Prostate gland (tissue), 2 donors: ENCODE data around the gene PKNOX1. TPM values are rescaled to one million over a fixed set of nuclear protein-coding genes. Genes with fewer than 3 reads are reported as not detected.

Experiments
- DNase-seq: peaks from one replicate; pipeline ENCODE4 v3.0.0-alpha.2; 2019; ENCODE audit warnings: low spot score
- H3K27ac ChIP-seq, 2 donors: fragments of 200-600 bp; sonication (generic); 2 replicates each; pipeline ENCODE4 v1.5.1; 2017 to 2019
- H3K27me3 ChIP-seq: fragments of 200-600 bp; sonication (generic); replicated peaks from 2 replicates; pipeline ENCODE4 v1.5.1; 2019; ENCODE audit not compliant: insufficient read depth
- H3K36me3 ChIP-seq, 2 donors: fragments of 200-600 bp; sonication (generic); 1 replicate in 1 of 2; 2 replicates in 1 of 2; pipeline versions ENCODE4 v1.5.1 to v1.8.1; 2017 to 2019
- H3K4me1 ChIP-seq: fragments of 200-600 bp; sonication (generic); replicated peaks from 2 replicates; pipeline ENCODE4 v1.5.1; 2019
- H3K4me3 ChIP-seq, 2 donors: fragments of 200-600 bp; sonication (generic); 2 replicates each; pipeline ENCODE4 v1.5.1; 2017 to 2019
- H3K9me3 ChIP-seq: fragments of 200-600 bp; sonication (generic); 2 replicates; pipeline ENCODE4 v1.5.1; 2017
- POLR2A ChIP-seq: fragments of 450-650 bp; IDR thresholded peaks from one replicate; pipeline ENCODE4 v1.6.1; 2016; ENCODE audit warnings: antibody characterized with exemption, mild to moderate bottlenecking
- POLR2AphosphoS5 ChIP-seq: sonication (generic); formaldehyde crosslinking; IDR thresholded peaks from one replicate; pipeline ENCODE4 v1.6.1; 2017; ENCODE audit warnings: antibody characterized with exemption
- WGBS: methylation state at CpG from one replicate; pipeline ENCODE4 v1.1.5; 2018; 5-methylcytosine and 5-hydroxymethylcytosine counted together
- intact Hi-C: fragments of 100-400 bp; cut with DNase I; formaldehyde crosslinking; loops from one replicate; pipeline ENCODE4 v1.14.2; 2022
- total RNA-seq, 2 donors: library from RNA; depleted of rRNA; stranded (reverse); fragments of >200 nt; gene quantifications; one replicate each; pipeline ENCODE4 v1.1.0, GENCODE V29; 2016
- TF ChIP-seq, protein P1 (sequence below), 4 experiments: fragments of 200-600 bp in 2 of 4; fragments of 450-650 bp in 2 of 4; sonication (generic) in 2 of 4; IDR thresholded peaks; 1 replicate in 3 of 4; 2 replicates in 1 of 4; pipeline ENCODE4 v1.5.1; 2016 to 2019; ENCODE audit warnings: antibody characterized with exemption in 4 of 4, mild to moderate bottlenecking in 2 of 4, moderate library complexity in 2 of 4

The PKNOX1 gene
- total RNA-seq, 2 donors from 2014 or later, result 38.0 to 42.4 TPM

DNA sequence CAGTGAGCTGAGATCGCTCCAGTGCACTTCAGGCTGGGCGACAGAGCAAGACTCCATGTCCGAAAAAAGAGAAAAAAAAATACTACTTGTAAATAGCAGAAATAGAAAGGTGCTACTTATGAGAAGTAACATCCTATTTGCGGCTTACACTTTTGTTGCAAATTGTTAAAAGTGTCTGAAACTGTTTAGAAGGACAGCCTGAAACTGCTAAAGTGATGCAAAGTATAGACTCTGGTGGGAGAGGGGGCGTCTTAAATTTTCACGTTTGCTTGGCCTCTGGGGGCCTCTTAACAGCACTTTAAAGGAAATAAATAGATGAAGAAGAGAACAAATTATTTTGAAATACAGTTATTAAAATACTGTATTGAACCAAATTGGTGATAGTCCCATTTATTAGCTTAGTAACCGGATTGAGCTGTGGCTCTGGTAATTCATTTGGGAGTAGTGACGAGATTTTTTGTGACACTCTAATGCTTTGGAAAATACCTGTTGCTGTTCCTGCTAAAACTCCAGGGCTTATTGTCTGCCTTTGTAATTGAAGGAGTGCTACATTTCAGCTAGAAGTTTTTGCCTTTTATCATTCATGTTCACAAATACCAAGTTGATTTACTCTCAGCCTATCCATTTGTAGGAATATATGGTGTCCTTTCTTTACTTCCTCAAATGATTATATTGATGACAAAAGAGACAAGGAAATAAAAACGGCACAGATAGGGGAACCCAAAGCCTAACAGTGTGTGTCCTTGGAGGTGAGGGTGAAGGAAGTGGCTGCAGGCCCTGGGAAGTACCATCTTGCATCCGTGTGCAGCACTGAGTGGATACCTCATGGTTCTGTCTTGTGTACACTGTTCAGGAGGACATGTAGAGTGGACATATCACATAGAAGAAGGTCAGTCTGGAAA lies 6.2 kb downstream of the PKNOX1 start:
- WGBS, result 76% methylated on average over 10 of the region's 10 CpGs

DNA sequence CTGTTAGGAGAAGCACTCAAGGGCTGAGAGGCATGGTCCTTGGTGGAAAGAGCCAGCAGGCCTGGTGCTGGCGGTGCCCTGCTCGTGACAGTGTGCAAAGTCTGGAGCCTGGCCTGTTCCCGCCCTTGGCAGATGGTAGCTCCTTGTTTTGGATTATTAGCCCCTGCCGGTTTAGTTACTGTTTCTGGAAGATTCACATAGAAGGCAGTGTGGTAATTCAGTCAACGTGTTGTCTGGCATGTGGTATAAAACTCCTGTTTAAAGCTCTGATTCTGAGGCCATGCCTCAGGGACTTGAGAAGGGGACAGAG lies 6.8 kb downstream of the PKNOX1 start:
- intact Hi-C loops, result no loop called here
- 69% methylated on average over 5 of the region's 5 CpGs for WGBS
- no peak for TF ChIP-seq POLR2AphosphoS5
- TF ChIP-seq POLR2A, result no peak
- TF ChIP-seq, protein P1, sequence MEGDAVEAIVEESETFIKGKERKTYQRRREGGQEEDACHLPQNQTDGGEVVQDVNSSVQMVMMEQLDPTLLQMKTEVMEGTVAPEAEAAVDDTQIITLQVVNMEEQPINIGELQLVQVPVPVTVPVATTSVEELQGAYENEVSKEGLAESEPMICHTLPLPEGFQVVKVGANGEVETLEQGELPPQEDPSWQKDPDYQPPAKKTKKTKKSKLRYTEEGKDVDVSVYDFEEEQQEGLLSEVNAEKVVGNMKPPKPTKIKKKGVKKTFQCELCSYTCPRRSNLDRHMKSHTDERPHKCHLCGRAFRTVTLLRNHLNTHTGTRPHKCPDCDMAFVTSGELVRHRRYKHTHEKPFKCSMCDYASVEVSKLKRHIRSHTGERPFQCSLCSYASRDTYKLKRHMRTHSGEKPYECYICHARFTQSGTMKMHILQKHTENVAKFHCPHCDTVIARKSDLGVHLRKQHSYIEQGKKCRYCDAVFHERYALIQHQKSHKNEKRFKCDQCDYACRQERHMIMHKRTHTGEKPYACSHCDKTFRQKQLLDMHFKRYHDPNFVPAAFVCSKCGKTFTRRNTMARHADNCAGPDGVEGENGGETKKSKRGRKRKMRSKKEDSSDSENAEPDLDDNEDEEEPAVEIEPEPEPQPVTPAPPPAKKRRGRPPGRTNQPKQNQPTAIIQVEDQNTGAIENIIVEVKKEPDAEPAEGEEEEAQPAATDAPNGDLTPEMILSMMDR (IDR thresholded peaks at IDR 0.05), result no peak

More for the DNA sequence above, 6.2 kb downstream of the PKNOX1 start:
- H3K27ac ChIP-seq, result no peak overlapping the region
- H3K36me3 ChIP-seq, result no peaks in the 10 kb centered on the region
- no peak for TF ChIP-seq POLR2A
- TF ChIP-seq POLR2AphosphoS5, result no peak
- TF ChIP-seq, protein P1 (IDR thresholded peaks at IDR 0.05), result no peak
- H3K9me3 ChIP-seq, result no peaks in the 10 kb centered on the region
- no peak overlapping the region for H3K4me3 ChIP-seq
- no peaks in the 10 kb centered on the region for H3K27me3 ChIP-seq
- DNase-seq, result no peak
- intact Hi-C loops, result no loop called here
- H3K4me1 ChIP-seq, result no peaks in the 10 kb centered on the region

GRCh38 chr21:42981862-42982261 lies 7.5 kb downstream of the PKNOX1 start:
- 96% methylated on average over 4 of the region's 4 CpGs for WGBS
- Histone ChIP-seq H3K4me3 (no peak overlapping the region), H3K9me3 (no peaks in the 10 kb centered on the region), H3K36me3 (no peaks in the 10 kb centered on the region), H3K27ac (no peak overlapping the region), H3K27me3 (no peaks in the 10 kb centered on the region), H3K4me1 (no peaks in the 10 kb centered on the region)
- TF ChIP-seq, protein P1 (IDR thresholded peaks at IDR 0.05), result no peak
- TF ChIP-seq POLR2AphosphoS5, result no peak
- TF ChIP-seq POLR2A, result no peak
- no peak for DNase-seq
- intact Hi-C loops, result no loop called here

More for the DNA sequence above, 6.8 kb downstream of the PKNOX1 start:
- H3K9me3 ChIP-seq, result no peaks in the 10 kb centered on the region
- no peak overlapping the region for H3K4me3 ChIP-seq
- no peaks in the 10 kb centered on the region for H3K4me1 ChIP-seq
- H3K27me3 ChIP-seq, result no peaks in the 10 kb centered on the region
- H3K27ac ChIP-seq, result no peak overlapping the region
- no peak for DNase-seq
- H3K36me3 ChIP-seq, result no peaks in the 10 kb centered on the region

DNA sequence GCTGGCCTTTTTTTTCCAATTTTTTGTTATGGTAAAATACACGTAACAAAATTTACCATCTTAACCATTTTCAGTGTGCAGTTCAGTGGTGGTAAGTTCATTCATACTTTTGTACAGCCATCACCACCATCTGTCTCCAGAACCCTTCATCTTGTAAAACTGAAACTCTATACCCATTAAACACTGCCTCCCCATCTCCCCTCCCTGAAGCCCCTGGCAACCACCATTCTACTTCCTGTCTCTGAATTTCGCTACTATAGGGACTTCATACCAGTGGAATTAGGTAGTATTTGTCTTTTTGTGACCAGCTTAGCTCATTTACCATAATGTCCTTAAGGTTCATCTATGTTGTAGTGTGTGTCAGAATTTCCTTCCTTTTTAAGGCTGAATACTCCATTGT lies 8.7 kb downstream of the PKNOX1 start:
- 65% methylated on average over 2 of the region's 2 CpGs for WGBS
- no peak for DNase-seq
- no peak overlapping the region for H3K4me3 ChIP-seq
- no peaks in the 10 kb centered on the region for H3K27me3 ChIP-seq
- no peaks in the 10 kb centered on the region for H3K36me3 ChIP-seq
- intact Hi-C loops, result no loop called here
- TF ChIP-seq POLR2A, result no peak
- no peak for TF ChIP-seq POLR2AphosphoS5
- TF ChIP-seq, protein P1 (IDR thresholded peaks at IDR 0.05), result no peak
- H3K9me3 ChIP-seq, result no peaks in the 10 kb centered on the region
- H3K4me1 ChIP-seq, result no peaks in the 10 kb centered on the region
- no peak overlapping the region for H3K27ac ChIP-seq

DNA sequence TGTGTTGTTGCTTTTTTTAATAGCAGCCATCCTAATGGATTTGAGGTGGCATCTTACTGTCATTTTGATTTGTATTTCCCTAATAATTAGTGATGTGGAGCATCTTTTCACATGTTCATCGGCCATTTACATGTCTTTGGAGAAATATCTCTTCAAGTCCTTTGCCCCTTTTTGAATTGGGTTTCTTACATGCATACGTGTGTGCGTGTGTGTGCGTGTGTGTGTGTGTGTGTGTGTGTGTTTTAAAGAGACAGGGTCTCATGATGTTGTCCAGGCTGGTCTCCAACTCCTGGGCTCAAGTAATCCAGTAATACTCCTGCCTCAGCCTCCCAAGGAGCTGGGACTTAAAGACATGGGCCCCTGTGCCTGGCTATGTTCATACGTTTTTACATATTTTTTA lies 9.5 kb downstream of the PKNOX1 start:
- Histone ChIP-seq H3K27me3 (no peaks in the 10 kb centered on the region), H3K9me3 (no peaks in the 10 kb centered on the region), H3K4me3 (no peak overlapping the region), H3K4me1 (no peaks in the 10 kb centered on the region), H3K27ac (no peak overlapping the region), H3K36me3 (no peaks in the 10 kb centered on the region)
- WGBS, result 78% methylated on average over 5 of the region's 5 CpGs
- TF ChIP-seq, protein P1 (IDR thresholded peaks at IDR 0.05), result no peak
- TF ChIP-seq POLR2AphosphoS5, result no peak
- TF ChIP-seq POLR2A, result no peak
- intact Hi-C loops, result no loop called here
- DNase-seq, result no peak
